Large intestine (tissue), 3 donors: ENCODE data around the gene GRXCR2. TPM values are rescaled to one million over a fixed set of nuclear protein-coding genes. Genes with fewer than 3 reads are reported as not detected.

Experiments
- DNase-seq, 2 donors: peaks; one replicate each; pipeline versions ENCODE4 v3.0.0 to v3.0.0-alpha.2; 2013
- H3K27ac ChIP-seq: one replicate; pipeline ENCODE4 v1.5.1; 2013; ENCODE audit warnings: low read length
- H3K27me3 ChIP-seq: 2 replicates; pipeline ENCODE4 v1.6.1; 2013; ENCODE audit warnings: low read length; ENCODE audit not compliant: control insufficient read depth, insufficient read depth
- H3K36me3 ChIP-seq: 2 replicates; pipeline ENCODE4 v1.6.1; 2013; ENCODE audit warnings: low read length; ENCODE audit not compliant: control insufficient read depth, insufficient read depth
- H3K4me1 ChIP-seq: one replicate; pipeline ENCODE4 v1.6.1; 2013; ENCODE audit warnings: low read length; ENCODE audit not compliant: control insufficient read depth, insufficient read depth
- H3K4me3 ChIP-seq: one replicate; pipeline ENCODE4 v1.5.1; 2013; ENCODE audit warnings: low read length
- H3K9me3 ChIP-seq: one replicate; pipeline ENCODE4 v1.6.1; 2013; ENCODE audit warnings: mild to moderate bottlenecking, low read depth, low read length, moderate library complexity; ENCODE audit not compliant: control insufficient read depth
- WGBS: methylation state at CpG from one replicate; pipeline ENCODE4 v1.1.5; 2013; ENCODE audit warnings: low lambda C conversion rate; ENCODE audit not compliant: insufficient coverage; 5-methylcytosine and 5-hydroxymethylcytosine counted together
- polyA plus RNA-seq: library from polyadenylated mRNA; unstranded; fragments of 120-200 nt; gene quantifications from one replicate; pipeline ENCODE4 v1.2.1, GENCODE V29; 2013

GRXCR2 gene
- polyA plus RNA-seq, 1 donor, result 0.03 TPM

DNA sequence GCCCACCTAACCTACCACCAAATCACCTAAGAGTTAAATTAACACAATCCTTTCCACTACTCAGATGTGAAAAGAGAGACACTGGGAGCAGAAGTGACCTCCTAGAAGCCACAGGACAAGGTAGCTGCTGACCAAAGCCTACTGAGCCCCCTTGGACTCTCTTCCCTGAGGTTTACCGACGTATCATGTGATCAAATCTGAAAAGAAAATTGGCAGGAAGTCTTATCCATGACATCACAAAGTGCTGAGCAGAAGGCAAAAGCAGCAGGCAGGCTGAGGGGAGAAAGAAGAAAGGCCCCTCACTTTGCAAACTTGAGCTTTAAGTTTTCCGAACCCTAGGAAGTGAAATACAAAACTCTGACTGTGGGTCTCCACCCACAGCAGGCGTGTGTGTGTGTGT, 48.8 kb downstream of the GRXCR2 start:
- H3K27me3 ChIP-seq, result no peaks in the 10 kb centered on the region
- no peak overlapping the region for H3K27ac ChIP-seq
- no CpG with 5 or more reads among the region's 4 CpGs for WGBS
- peaks cover 12% of the 10 kb centered on the region for H3K36me3 ChIP-seq
- no peaks in the 10 kb centered on the region for H3K9me3 ChIP-seq
- no peaks in the 10 kb centered on the region for H3K4me1 ChIP-seq
- no peak overlapping the region for H3K4me3 ChIP-seq
- DNase-seq, result no peak

DNA sequence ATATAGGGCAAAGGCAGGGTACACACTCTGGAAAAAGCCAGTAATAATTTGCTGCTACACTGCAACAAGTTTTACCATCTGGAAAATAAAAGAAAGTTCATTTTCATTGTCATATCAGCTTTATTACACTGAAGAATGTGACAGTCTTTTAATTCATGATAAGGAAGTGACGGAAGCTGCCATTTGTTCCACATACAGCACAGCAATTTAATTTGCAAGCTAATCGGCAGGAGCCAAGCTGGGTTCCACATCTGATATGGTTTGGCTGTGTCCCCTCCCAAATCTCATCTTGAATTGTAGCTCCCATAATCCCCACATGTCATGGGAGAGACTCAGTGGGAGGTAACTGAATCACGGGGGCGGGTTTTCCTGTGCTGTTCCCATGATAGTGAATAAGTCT, 54.2 kb downstream of the GRXCR2 start:
- no peak overlapping the region for H3K4me3 ChIP-seq
- no CpG with 5 or more reads among the region's 4 CpGs for WGBS
- H3K27me3 ChIP-seq, result no peaks in the 10 kb centered on the region
- H3K9me3 ChIP-seq, result no peaks in the 10 kb centered on the region
- no peak overlapping the region for H3K27ac ChIP-seq
- H3K4me1 ChIP-seq, result no peaks in the 10 kb centered on the region
- H3K36me3 ChIP-seq, result peaks cover 31% of the 10 kb centered on the region
- no peak for DNase-seq

DNA sequence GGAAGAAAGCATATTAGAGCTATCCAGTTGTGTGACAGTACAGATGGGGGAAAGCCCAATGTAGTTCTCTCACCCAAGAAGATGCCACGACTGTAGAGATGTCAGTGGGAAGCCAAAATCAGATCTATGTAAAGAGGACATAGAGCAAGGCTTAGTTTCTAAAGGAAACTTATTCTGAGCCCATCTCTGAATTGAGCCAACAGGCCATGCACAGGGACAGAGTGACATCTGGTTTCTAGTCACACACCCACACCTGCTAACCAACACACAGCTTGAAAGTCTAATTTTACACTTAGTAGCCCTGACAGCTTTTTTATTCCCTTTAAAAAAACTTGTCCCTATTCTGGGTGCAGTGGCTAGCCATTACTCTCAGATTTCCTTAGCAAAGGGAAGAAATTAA, 59.9 kb downstream of the GRXCR2 start:
- Histone ChIP-seq H3K9me3 (no peaks in the 10 kb centered on the region), H3K27ac (no peak overlapping the region), H3K4me1 (no peaks in the 10 kb centered on the region), H3K4me3 (no peak overlapping the region), H3K27me3 (no peaks in the 10 kb centered on the region), H3K36me3 (peaks cover 39% of the 10 kb centered on the region)
- DNase-seq, result no peak
- no CpG with 5 or more reads among the region's 1 CpG for WGBS

DNA sequence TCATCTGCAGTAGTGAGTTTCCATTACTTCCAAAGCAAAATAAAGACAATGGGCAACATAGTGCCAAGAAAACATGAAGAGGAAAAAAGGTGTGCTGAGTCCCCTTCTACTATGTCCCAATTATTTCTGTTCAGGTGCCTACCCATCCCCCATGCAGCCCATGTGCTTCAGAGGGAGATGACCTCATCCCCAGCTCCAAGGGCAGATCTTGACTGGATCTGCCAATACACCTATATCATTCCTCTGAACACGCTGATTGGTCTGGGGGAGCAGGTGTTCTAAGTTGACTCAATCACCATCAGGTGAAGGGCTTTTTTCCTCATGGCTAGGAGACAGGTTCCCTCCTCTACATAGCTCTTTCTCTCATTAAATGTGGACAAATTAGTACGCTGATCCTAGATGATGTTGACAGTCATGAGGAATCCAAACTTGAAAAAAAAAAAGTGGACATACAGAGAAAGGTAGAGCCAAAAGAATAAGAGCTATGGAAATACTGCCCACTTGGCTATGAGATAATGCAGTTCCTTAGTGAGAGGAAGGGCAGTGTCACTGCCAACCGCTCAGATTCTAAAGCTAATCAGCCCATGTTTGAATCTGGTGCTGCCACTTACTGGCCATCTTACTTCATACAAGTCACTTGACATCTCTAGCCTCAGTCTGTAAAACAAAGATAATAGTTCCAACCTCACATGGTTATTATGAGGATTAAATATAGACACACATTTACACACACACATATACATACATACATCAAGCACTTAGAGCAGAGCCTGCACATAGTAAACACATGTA, 60.8 kb downstream of the GRXCR2 start:
- H3K27ac ChIP-seq, result no peak overlapping the region
- no peak for DNase-seq
- H3K36me3 ChIP-seq, result peaks cover 37% of the 10 kb centered on the region
- no peaks in the 10 kb centered on the region for H3K9me3 ChIP-seq
- WGBS, result 86% methylated on average over 1 of the region's 3 CpGs
- H3K4me1 ChIP-seq, result no peaks in the 10 kb centered on the region
- H3K27me3 ChIP-seq, result no peaks in the 10 kb centered on the region
- no peak overlapping the region for H3K4me3 ChIP-seq

Other genes starting within 250 kb of the GRXCR2 start
- gene PRELID2, start 37.7 kb downstream of the GRXCR2 start, polyA plus RNA-seq, result 29.0 TPM
- 31.9 TPM for gene SH3RF2, start 63.6 kb upstream of the GRXCR2 start, polyA plus RNA-seq
- 0.54 TPM for gene PLAC8L1, start 232.6 kb upstream of the GRXCR2 start, polyA plus RNA-seq